ENCODE results near the gene MAP4K4.

Gene MAP4K4

GRCh38 chr2:101874069-101874468, 176.6 kb downstream of the MAP4K4 start:
- no peak for DNase-seq

- no peak for DNase-seq
Measured at GRCh38 chr2:101879466-101879865, 182.0 kb downstream of the MAP4K4 start.

- DNase-seq, result no peak
Measured at GRCh38 chr2:101881131-101881530, 183.6 kb downstream of the MAP4K4 start.

- DNase-seq, result no peak
Measured at GRCh38 chr2:101882769-101883307, 185.3 kb downstream of the MAP4K4 start.

- DNase-seq, result peak; percentile 70 to 87 (median 77)
Measured at GRCh38 chr2:101883860-101884259, 186.4 kb downstream of the MAP4K4 start.

GRCh38 chr2:101884423-101884822, 186.9 kb downstream of the MAP4K4 start:
- peak in 1 of 4 experiments; percentile 3 for DNase-seq

- no peak for DNase-seq
Measured at GRCh38 chr2:101887328-101887727, 189.8 kb downstream of the MAP4K4 start.

- DNase-seq, result no peak
Measured at GRCh38 chr2:101889460-101890098, 192.1 kb downstream of the MAP4K4 start.

GRCh38 chr2:101892377-101892776, 194.9 kb downstream of the MAP4K4 start:
- DNase-seq, result no peak

- DNase-seq, result peak in 1 of 4 experiments; percentile 12
Measured at GRCh38 chr2:101893681-101894381, 196.3 kb downstream of the MAP4K4 start.

- DNase-seq, result no peak
Measured at GRCh38 chr2:101895039-101895438, 197.5 kb downstream of the MAP4K4 start.

- no peak for DNase-seq
Measured at GRCh38 chr2:101895819-101896322, 198.4 kb downstream of the MAP4K4 start.

GRCh38 chr2:101897301-101897700, 199.8 kb downstream of the MAP4K4 start:
- no peak for DNase-seq

GRCh38 chr2:101899265-101899664, 201.8 kb downstream of the MAP4K4 start:
- no peak for DNase-seq

GRCh38 chr2:101899871-101900270, 202.4 kb downstream of the MAP4K4 start:
- DNase-seq, result no peak

- DNase-seq, result no peak
Measured at GRCh38 chr2:101900375-101900774, 202.9 kb downstream of the MAP4K4 start.

- no peak for DNase-seq
Measured at GRCh38 chr2:101901241-101901640, 203.7 kb downstream of the MAP4K4 start.

- DNase-seq, result no peak
Measured at GRCh38 chr2:101902169-101902568, 204.7 kb downstream of the MAP4K4 start.

- no peak for DNase-seq
Measured at GRCh38 chr2:101904916-101905315, 207.4 kb downstream of the MAP4K4 start.

- no peak for DNase-seq
Measured at GRCh38 chr2:101905746-101906336, 208.3 kb downstream of the MAP4K4 start.

GRCh38 chr2:101909760-101910159, 212.3 kb downstream of the MAP4K4 start:
- peak in 2 of 4 experiments; percentile 29 to 30 for DNase-seq

- peak; percentile 55 to 85 (median 72) for DNase-seq
Measured at GRCh38 chr2:101912545-101912944, 215.0 kb downstream of the MAP4K4 start.

- peak; percentile 83 to 97 (median 88) for DNase-seq
Measured at GRCh38 chr2:101921319-101921952, 223.9 kb downstream of the MAP4K4 start.

Measured in suppressor macrophage (primary cell).